Panc1 (cell line): ENCODE results near the gene ACIN1. TPM values are rescaled to one million over a fixed set of nuclear protein-coding genes. Genes with fewer than 3 reads are reported as not detected.

Experiments
- ATAC-seq: fragments of 200-7000 bp; cut with Tn5 transposase; 2 replicates; pipeline ENCODE4 v1.9.1; 2020; ENCODE audit warnings: mild to moderate bottlenecking, moderate library complexity
- BruUV-seq: library from RNA; stranded (reverse); fragments of 400-500 nt; replicated peaks from 2 replicates; lab custom pipeline; 2021; lab: Mats Ljungman, UMichigan
- CTCF ChIA-PET: fragments of 300-600 bp; sonication (Branson Sonifier 250); formaldehyde crosslinking; loops from one replicate; lab custom pipeline; 2022; ENCODE audit warnings: antibody characterized with exemption; lab: Charles Lee
- POLR2A ChIA-PET: fragments of 300-600 bp; sonication (Branson Sonifier 250); formaldehyde crosslinking; loops from one replicate; lab custom pipeline; 2022; ENCODE audit warnings: antibody characterized with exemption; lab: Charles Lee
- DNase-seq: peaks from one replicate; pipeline ENCODE4 v3.0.0-alpha.2; 2010; ENCODE audit warnings: low read depth, low spot score
- H3K27ac ChIP-seq: 2 replicates; pipeline ENCODE4 v1.5.1; 2011; ENCODE audit warnings: mild to moderate bottlenecking, low read length, inconsistent platforms
- H3K27me3 ChIP-seq: fragments of 200-500 bp; sonication (Bioruptor generic); 2 replicates; pipeline ENCODE4 v1.6.0; 2014; ENCODE audit warnings: low read length, inconsistent platforms; ENCODE audit not compliant: control insufficient read depth, insufficient read depth
- H3K36me3 ChIP-seq: fragments of 200-500 bp; sonication (Bioruptor generic); 2 replicates; pipeline ENCODE4 v1.5.1; 2014; ENCODE audit warnings: inconsistent platforms, mild to moderate bottlenecking, low read length, moderate library complexity; ENCODE audit not compliant: control insufficient read depth, insufficient read depth
- H3K4me1 ChIP-seq: 2 replicates; pipeline ENCODE4 v1.5.1; 2011; ENCODE audit warnings: inconsistent platforms, mild to moderate bottlenecking, low read length, moderate library complexity; ENCODE audit not compliant: control insufficient read depth, insufficient read depth
- H3K4me3 ChIP-seq, 2 experiments: 2 replicates each; pipeline ENCODE4 v1.5.1; 2011 to 2012; ENCODE audit warnings: low read depth in 2 of 2, low read length in 2 of 2, mild to moderate bottlenecking in 2 of 2, inconsistent platforms in 1 of 2, moderate library complexity in 1 of 2
- H3K9me3 ChIP-seq: fragments of 200-500 bp; sonication (Bioruptor generic); 2 replicates; pipeline ENCODE4 v1.5.1; 2014; ENCODE audit warnings: low read depth, mild to moderate bottlenecking, inconsistent platforms, low read length, moderate library complexity; ENCODE audit not compliant: control insufficient read depth, insufficient read depth
- CTCF ChIP-seq: fragments of 450-650 bp; IDR thresholded peaks from 2 replicates; pipeline ENCODE4 v1.5.1; 2017; ENCODE audit warnings: mild to moderate bottlenecking
- POLR2AphosphoS5 ChIP-seq: IDR thresholded peaks from 2 replicates; pipeline ENCODE4 v1.6.1; 2012; ENCODE audit warnings: mild to moderate bottlenecking, low read depth, low read length, moderate library complexity
- TCF7L2 ChIP-seq: IDR thresholded peaks from 2 replicates; pipeline ENCODE4 v1.6.1; 2011; ENCODE audit warnings: mild to moderate bottlenecking, low read depth, low read length, inconsistent platforms
- in situ Hi-C: cut with HindIII; loops from 2 replicates; pipeline ENCODE4 v1.10.0; 2016; ENCODE audit warnings: low sequenced_read_pairs, low pct_unique_long_range_greater_than_20kb
- intact Hi-C: fragments of 100-400 bp; cut with micrococcal nuclease; formaldehyde crosslinking; loops from one replicate; pipeline ENCODE4 v1.10.0; 2022; ENCODE audit not compliant: unreplicated experiment
- total RNA-seq: library from RNA; stranded (reverse); gene quantifications from one replicate; pipeline ENCODE4 v1.2.1, GENCODE V29; 2021; ENCODE audit not compliant: unreplicated experiment

Gene ACIN1
- total RNA-seq, 1 experiment from 2014 or later, result 162 TPM

GRCh38 chr14:23008831-23009230, 86.1 kb downstream of the ACIN1 start:
- TF ChIP-seq POLR2AphosphoS5, result no peak
- no peak for TF ChIP-seq TCF7L2
- TF ChIP-seq CTCF, result no peak
- POLR2A ChIA-PET, result no interaction called here
- ATAC-seq (no peak), DNase-seq (no peak)
- in situ Hi-C loops, result no loop called here
- H3K9me3 ChIP-seq, result no peaks in the 10 kb centered on the region
- no peaks in the 10 kb centered on the region for H3K27me3 ChIP-seq
- no peak overlapping the region; a peak in 1 of 4 replicates for H3K4me3 ChIP-seq
- peak overlapping the region; percentile 99 for H3K27ac ChIP-seq
- H3K4me1 ChIP-seq, result peaks cover 22% of the 10 kb centered on the region
- BruUV-seq, result no TSS peak
- CTCF ChIA-PET, result no interaction called here
- intact Hi-C loops, result no loop called here
- H3K36me3 ChIP-seq, result no peaks in the 10 kb centered on the region; the same call in 1 of the 2 replicates

Other genes with a start within 250 kb of the ACIN1 start
- 78.3 TPM for gene LRP10, start 223.4 kb downstream of the ACIN1 start, total RNA-seq
- gene REM2, start 211.9 kb downstream of the ACIN1 start, total RNA-seq, result 0.18 TPM
- 47.2 TPM for gene RBM23, start 176.0 kb downstream of the ACIN1 start, total RNA-seq
- gene PRMT5, start 165.8 kb downstream of the ACIN1 start, total RNA-seq, result 108 TPM
- 25.7 TPM for gene HAUS4, start 138.0 kb downstream of the ACIN1 start, total RNA-seq
- 50.2 TPM for gene AJUBA, start 112.6 kb downstream of the ACIN1 start, total RNA-seq
- gene C14orf93, start 85.0 kb downstream of the ACIN1 start, total RNA-seq, result 5.6 TPM
- gene PSMB5, start 60.2 kb downstream of the ACIN1 start, total RNA-seq, result 149 TPM
- gene PSMB11, start 52.9 kb downstream of the ACIN1 start, total RNA-seq, result not detected
- 9.0 TPM for gene CDH24, start 37.6 kb downstream of the ACIN1 start, total RNA-seq
- 39.6 TPM for gene C14orf119, start 369 bp upstream of the ACIN1 start, total RNA-seq
- gene CIROP, start 9.9 kb upstream of the ACIN1 start, total RNA-seq, result not detected
- not detected for gene CEBPE, start 24.1 kb upstream of the ACIN1 start, total RNA-seq
- gene SLC7A8, start 88.5 kb upstream of the ACIN1 start, total RNA-seq, result 0.90 TPM
- gene RNF212B, start 142.8 kb upstream of the ACIN1 start, total RNA-seq, result not detected
- 7.6 TPM for gene HOMEZ, start 191.0 kb upstream of the ACIN1 start, total RNA-seq
- 8.8 TPM for gene PPP1R3E, start 207.7 kb upstream of the ACIN1 start, total RNA-seq
- gene BCL2L2, start 211.7 kb upstream of the ACIN1 start, total RNA-seq, result 18.9 TPM
- 159 TPM for gene PABPN1, start 226.3 kb upstream of the ACIN1 start, total RNA-seq